Measurements from ENCODE around the gene ERC1.

GRCh38 chr12:1395421-1395955 lies 404.5 kb downstream of the ERC1 start:
- TF ChIP-seq CTCF (IDR thresholded peaks at IDR 0.05) (no peak), POLR2AphosphoS5 (IDR thresholded peaks at IDR 0.05; ENCODE audit: low read depth, low read length) (no peak), TCF7L2 (IDR thresholded peaks at IDR 0.05; ENCODE audit: low read depth, low read length) (no peak), REST (IDR thresholded peaks at IDR 0.05; ENCODE audit: insufficient read depth in 1 of 2, low read depth in 2 of 2, low read length in 1 of 2) (no peak), SIN3A (IDR thresholded peaks at IDR 0.05; ENCODE audit: borderline replicate concordance, insufficient read depth, low read depth, low read length) (no peak)
